ENCODE results near the gene ZFHX3.
"Not testable (repeated sequence)": the region's sequence is repeated elsewhere in the genome, so short reads cannot be mapped to it uniquely, and the experiment has no call there.

Gene ZFHX3

GRCh38 chr16:73010150-73010676 is 37.7 kb downstream of the ZFHX3 start:
- H3K4me1 Mint-ChIP-seq = peaks cover 10% of the 10 kb centered on the region
- H3K27ac Mint-ChIP-seq = no peak overlapping the region
- H3K27me3 Mint-ChIP-seq (ENCODE audit: low read depth) = peaks cover 6% of the 10 kb centered on the region
- no peak overlapping the region for H3K4me3 Mint-ChIP-seq
- TF ChIP-seq CTCF (IDR thresholded peaks at IDR 0.05; ENCODE audit: unreplicated experiment in 3 of 3) = no peak
- H3K36me3 Mint-ChIP-seq (ENCODE audit: low read depth) = peaks cover 20% of the 10 kb centered on the region
- no peaks in the 10 kb centered on the region for H3K9me3 Mint-ChIP-seq

DNA sequence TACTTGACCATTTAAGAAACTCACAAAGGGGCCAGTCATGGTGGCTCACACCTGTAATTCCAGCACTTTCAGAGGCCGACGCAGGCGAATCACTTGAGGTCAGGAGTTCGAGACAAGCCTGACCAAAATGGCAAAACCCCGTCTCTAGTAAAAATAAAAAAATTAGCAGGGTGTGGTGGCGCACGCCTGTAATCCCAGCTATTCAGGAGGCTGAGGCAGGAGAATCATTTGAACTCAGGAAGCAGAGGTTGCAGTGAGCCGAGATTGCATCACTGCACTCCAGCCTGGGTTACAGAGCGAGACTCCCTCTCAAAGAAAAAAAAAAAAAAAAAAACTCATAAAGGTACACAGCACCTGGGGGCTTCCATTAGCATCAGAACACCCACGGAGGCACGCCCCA is 38.2 kb downstream of the ZFHX3 start:
- H3K4me3 Mint-ChIP-seq; H3K27me3 Mint-ChIP-seq (ENCODE audit: low read depth); H3K27ac Mint-ChIP-seq; H3K9me3 Mint-ChIP-seq: not testable (repeated sequence)
- H3K4me1 Mint-ChIP-seq = peaks cover 10% of the 10 kb centered on the region
- H3K36me3 Mint-ChIP-seq (ENCODE audit: low read depth) = peaks cover 23% of the 10 kb centered on the region

DNA sequence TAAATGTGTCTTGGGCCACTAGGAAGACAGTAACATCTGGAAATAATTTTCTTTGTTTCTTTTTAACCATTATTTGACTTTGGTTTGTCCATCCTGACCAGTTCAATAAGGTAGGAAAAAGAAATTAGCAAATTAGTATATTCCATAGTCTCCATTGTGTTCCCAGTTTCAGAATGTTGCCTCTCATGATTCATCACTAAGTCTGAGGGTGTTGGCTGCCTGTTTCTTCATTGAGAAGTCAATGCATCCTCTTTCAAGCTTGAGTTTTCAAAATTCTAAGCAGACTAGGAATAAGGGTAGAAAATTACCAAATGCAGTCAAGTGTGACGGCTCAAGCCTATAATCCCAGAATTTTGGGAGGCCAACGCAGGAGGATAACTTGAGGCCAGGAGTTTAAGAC is 41.9 kb downstream of the ZFHX3 start:
- no peak for TF ChIP-seq CTCF (IDR thresholded peaks at IDR 0.05; ENCODE audit: unreplicated experiment in 3 of 3)
- H3K27ac Mint-ChIP-seq = no peak overlapping the region
- H3K4me3 Mint-ChIP-seq = no peak overlapping the region
- H3K4me1 Mint-ChIP-seq = peaks cover 27% of the 10 kb centered on the region
- H3K9me3 Mint-ChIP-seq = peaks cover 8% of the 10 kb centered on the region
- H3K27me3 Mint-ChIP-seq (ENCODE audit: low read depth) = peaks cover 3% of the 10 kb centered on the region
- peaks cover 31% of the 10 kb centered on the region for H3K36me3 Mint-ChIP-seq (ENCODE audit: low read depth)

DNA sequence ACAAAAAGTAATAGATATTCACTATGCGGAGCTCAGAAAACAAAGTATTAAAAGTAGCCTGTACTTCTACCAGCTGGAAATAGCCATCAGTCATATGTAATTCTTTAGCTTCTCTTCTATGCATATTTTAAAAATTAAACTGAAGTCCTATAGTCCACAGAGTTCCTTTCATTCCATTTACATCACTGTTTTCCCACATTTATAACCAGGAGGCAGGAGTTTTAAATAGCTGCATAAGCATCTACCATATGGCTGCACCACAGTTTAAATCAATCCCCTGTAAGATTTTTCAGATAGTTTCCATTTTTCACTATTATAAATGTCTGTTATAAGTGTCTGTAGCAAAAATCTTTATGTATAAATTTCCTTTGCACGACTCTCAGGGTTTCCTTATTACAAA is 45.1 kb downstream of the ZFHX3 start:
- Mint-ChIP-seq H3K27ac (peak overlapping the region; percentile 1 to 24 (median 20)), H3K4me3 (no peak overlapping the region), H3K36me3 (ENCODE audit: low read depth) (peaks cover 39% of the 10 kb centered on the region), H3K9me3 (peaks cover 13% of the 10 kb centered on the region), H3K27me3 (ENCODE audit: low read depth) (peaks cover 7% of the 10 kb centered on the region), H3K4me1 (peaks cover 40% of the 10 kb centered on the region)
- no peak for TF ChIP-seq CTCF (IDR thresholded peaks at IDR 0.05; ENCODE audit: unreplicated experiment in 3 of 3)

- Mint-ChIP-seq H3K4me1 (peaks cover 53% of the 10 kb centered on the region), H3K36me3 (ENCODE audit: low read depth) (peaks cover 26% of the 10 kb centered on the region), H3K27me3 (ENCODE audit: low read depth) (peaks cover 7% of the 10 kb centered on the region), H3K4me3 (peak overlapping the region in 1 of 3 experiments; percentile 11), H3K27ac (peak overlapping the region; percentile 41 to 78 (median 72)), H3K9me3 (peaks cover 13% of the 10 kb centered on the region)
- no peak for TF ChIP-seq CTCF (IDR thresholded peaks at IDR 0.05; ENCODE audit: unreplicated experiment in 3 of 3)
Observed at GRCh38 chr16:73000907-73001521, 46.9 kb downstream of the ZFHX3 start.

DNA sequence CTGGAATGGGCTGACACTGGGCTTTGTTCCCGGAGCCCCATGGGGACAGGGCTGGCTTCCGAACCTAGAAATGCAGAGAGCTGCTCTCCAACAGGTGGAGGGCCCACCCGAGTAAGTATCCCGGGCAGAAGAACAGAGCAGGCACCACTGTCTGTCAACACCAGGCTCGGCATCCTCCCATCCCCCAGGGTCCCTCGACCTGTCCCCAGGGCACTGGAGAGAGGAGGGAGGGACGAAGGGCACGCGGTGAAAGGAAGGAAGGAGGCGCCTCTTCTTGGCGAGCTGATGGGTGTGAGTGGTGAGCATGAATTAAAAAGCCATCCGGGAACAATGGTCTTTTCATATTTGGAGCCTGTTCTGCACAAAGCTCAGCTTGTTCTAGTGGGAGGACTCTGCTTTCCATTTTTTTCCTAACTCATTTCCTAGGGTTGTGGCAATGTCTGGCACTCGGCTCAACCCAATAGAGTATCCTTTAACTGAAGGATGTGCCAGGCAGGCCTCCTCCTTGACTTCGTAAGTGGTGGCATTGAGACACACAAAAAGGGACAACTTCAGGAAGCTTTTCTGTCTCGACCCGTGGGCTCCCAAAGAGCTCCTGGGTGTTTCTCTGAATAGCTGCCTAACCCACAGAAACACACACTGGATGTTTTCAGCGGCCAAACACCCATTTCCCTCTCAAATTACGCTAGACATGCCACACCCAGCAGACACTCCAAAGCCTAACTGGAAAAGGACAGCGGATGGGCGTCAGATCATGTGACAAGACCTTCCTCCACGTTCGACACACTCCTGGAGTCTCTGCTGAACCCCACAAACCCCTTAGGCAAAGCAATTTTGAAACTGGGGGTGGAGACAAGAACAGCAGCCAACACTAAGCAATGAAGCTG is 47.7 kb downstream of the ZFHX3 start:
- peak overlapping the region; percentile 64 to 78 (median 72) for H3K27ac Mint-ChIP-seq
- peaks cover 53% of the 10 kb centered on the region for H3K4me1 Mint-ChIP-seq
- H3K9me3 Mint-ChIP-seq = peaks cover 13% of the 10 kb centered on the region
- TF ChIP-seq CTCF (IDR thresholded peaks at IDR 0.05; ENCODE audit: unreplicated experiment in 3 of 3) = no peak
- peaks cover 22% of the 10 kb centered on the region for H3K36me3 Mint-ChIP-seq (ENCODE audit: low read depth)
- H3K27me3 Mint-ChIP-seq (ENCODE audit: low read depth) = peaks cover 7% of the 10 kb centered on the region
- H3K4me3 Mint-ChIP-seq = peak overlapping the region in 1 of 3 experiments; percentile 11

Measured in nephron (organoid).